NCI-H2227 treated with DMSO at 0.1 percent for 48 hours (cell line): ENCODE measurements around the gene SKIL.
"Not testable (repeated sequence)": the region's sequence is repeated elsewhere in the genome, so short reads cannot be mapped to it uniquely, and the experiment has no call there.

Experiments used
- DNase-seq: peaks from one replicate; lab custom pipeline; 2025; lab: John Stamatoyannopoulos, UW

The SKIL gene, protein sequence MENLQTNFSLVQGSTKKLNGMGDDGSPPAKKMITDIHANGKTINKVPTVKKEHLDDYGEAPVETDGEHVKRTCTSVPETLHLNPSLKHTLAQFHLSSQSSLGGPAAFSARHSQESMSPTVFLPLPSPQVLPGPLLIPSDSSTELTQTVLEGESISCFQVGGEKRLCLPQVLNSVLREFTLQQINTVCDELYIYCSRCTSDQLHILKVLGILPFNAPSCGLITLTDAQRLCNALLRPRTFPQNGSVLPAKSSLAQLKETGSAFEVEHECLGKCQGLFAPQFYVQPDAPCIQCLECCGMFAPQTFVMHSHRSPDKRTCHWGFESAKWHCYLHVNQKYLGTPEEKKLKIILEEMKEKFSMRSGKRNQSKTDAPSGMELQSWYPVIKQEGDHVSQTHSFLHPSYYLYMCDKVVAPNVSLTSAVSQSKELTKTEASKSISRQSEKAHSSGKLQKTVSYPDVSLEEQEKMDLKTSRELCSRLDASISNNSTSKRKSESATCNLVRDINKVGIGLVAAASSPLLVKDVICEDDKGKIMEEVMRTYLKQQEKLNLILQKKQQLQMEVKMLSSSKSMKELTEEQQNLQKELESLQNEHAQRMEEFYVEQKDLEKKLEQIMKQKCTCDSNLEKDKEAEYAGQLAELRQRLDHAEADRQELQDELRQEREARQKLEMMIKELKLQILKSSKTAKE

DNA sequence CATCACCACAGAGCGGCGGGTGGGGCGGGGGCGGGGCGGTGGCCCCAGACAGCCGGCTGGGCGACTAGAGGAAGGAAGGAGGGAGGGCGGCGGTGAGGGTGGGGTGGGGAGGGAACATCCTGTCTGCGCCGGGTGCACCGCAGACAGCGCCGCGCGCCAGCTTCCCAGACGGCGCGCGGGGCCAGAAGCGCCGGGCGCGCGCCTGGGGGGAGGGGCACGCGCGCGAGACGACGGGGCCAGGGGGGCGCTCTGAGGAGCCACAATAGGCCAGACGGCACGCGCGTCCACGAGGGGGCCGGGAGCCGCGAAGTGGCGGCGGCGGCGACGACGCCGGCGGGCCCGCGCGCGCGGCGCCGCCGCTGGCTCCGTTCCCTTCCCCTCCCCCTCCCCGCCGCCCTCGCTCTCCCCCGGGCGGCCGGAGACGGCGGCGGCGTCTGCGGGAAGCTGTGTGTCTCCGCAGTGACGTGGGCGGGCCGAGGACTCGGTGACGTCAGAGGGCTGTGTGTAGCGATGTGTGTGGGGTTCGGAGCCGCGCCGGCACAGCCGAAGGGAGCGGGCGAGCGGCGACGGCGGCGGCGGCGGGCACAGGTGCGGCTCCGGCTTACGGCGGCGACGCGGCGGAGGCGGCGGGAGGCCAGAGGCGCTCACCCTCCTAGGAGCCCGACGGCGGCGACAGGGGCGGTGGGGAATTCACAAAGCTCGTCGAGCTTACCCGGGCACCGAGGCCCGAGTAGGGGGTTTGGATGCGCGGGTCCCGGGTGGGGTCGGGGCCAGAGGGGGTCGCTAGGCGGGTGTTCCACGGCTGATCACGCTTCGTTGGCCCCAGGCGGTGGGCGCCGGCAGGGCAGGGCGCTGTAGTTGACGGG is at the start of gene SKIL:
TSS of gene SKIL (plus strand) at position 540 of the 866 bp plus-strand sequence. CDS start 2,617 bp downstream, outside the sequence.
- DNase-seq, result peak; percentile 92

- no peak for DNase-seq
Observed at GRCh38 chr3:170309046-170309445, 48.5 kb upstream of the SKIL start.

GRCh38 chr3:170317954-170318353 is 39.6 kb upstream of the SKIL start:
- DNase-seq, result no peak

- no peak for DNase-seq
Observed at GRCh38 chr3:170320461-170321121, 36.9 kb upstream of the SKIL start.

DNA sequence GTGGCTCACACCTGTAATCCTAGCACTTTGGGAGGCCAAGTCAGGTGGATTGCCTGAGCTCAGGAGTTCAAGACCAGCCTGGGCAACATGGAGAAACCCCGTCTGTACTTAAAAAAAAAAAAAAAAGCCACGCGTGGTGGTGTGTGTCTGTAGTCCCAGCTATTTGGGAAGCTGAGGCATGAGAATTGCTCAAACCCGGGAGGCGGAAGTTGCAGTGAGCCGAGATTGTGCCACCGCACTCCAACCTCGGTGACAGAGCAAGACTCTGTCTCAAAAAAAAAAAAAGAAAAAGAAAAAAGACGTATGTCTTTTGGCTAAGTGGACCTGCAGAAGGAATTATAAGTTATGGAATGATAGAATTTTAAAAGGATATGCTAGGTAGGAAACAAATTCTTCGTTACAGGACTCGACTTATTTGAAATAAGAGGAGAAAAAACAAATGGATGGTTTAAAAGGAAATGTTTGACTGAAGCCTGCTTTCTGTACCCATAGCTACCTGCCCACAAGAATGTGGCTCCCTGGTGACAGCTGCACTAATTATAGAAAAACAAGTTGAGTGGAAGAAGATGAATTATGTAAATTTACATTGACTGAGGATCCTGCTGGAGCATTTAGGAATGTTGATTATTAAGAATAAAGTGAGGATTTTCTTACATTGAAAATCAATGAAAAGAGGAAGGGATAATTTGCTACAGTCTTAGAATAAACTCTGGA is 36.0 kb upstream of the SKIL start:
- no peak for DNase-seq

GRCh38 chr3:170322566-170323269 is 34.8 kb upstream of the SKIL start:
- peak; percentile 23 for DNase-seq

GRCh38 chr3:170323331-170323730 is 34.2 kb upstream of the SKIL start:
- DNase-seq, result no peak

DNA sequence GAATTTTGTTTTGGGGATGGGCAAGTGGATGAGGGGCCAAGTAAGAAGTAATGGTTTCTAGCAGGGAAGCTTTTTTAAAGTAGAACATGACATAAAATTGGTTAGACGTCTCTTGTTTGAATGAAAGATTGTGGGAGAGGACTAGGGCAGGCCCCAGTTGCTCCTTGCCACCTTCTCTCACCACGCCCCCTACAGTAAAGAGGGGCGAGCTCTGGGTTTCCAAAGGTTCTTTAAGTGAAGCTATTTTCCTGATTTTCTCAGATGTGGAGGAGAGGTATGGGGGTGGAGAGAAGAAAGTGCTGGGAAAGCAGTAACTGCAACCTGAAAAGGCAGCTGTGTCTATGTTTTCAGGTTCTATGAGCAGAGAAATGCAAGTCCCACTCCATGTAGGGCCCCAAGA is 32.6 kb upstream of the SKIL start:
- no peak for DNase-seq

DNA sequence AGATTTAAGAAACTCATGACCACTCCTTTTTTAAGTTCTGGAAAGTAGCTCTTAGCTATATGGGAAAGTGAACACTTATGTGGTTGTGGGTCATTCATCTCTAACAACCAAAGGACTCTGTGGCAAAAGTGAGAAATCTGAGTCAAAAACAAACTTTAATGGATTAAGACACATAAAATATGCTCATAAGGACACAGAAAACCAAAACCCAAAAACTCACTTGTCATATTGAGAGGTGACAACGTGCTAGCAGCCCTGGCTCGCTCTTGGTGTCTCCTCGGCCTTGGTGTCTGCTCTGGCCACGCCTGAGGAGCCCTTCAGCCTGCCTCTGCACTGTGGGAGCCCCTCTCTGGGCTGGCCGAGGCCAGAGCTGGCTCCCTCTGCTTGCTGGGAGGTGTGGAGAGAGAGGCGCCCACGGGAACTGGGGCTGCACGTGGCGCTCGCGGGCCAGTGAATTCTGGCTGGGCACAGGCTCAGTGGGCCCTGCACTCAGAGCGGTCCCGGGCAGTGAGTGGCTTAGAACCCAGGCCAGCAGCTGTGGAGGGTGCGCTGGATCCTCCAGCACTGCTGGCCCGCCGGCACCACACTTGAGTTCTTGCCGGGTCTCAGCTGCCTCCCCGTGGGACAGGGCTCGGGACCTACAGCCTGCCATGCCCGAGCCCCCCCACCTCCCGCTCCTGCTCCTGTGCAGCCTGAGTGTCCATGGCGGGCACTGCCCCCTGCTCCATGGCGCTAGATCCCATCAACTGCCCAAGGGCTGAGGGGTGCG is 30.3 kb upstream of the SKIL start:
- DNase-seq, result no peak

GRCh38 chr3:170327868-170328548 is 29.5 kb upstream of the SKIL start:
- DNase-seq, result not testable (repeated sequence)

GRCh38 chr3:170330366-170330765 is 27.1 kb upstream of the SKIL start:
- DNase-seq, result no peak

- no peak for DNase-seq
Observed at GRCh38 chr3:170331143-170331542, 26.4 kb upstream of the SKIL start.

DNA sequence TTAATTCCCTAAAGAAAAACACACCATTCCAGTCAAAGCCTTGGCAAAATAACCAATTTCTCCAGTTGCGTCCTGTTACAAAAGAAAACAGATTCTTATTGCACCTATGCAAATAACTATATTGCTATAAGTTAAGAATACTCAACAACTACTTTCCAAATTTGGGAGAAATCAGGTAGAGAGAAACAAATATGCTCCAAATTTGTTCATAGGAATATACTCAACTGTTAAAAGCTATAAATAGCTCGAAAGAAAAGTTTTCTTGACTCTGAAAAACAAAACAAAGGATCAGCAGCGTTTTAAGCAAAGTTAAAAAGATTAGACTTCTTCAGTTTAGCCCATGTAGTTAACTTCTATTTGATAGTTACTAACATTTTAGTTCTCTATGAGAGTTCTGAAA is 20.1 kb upstream of the SKIL start:
- no peak for DNase-seq

- no peak for DNase-seq
Observed at GRCh38 chr3:170338690-170339340, 18.7 kb upstream of the SKIL start.

DNA sequence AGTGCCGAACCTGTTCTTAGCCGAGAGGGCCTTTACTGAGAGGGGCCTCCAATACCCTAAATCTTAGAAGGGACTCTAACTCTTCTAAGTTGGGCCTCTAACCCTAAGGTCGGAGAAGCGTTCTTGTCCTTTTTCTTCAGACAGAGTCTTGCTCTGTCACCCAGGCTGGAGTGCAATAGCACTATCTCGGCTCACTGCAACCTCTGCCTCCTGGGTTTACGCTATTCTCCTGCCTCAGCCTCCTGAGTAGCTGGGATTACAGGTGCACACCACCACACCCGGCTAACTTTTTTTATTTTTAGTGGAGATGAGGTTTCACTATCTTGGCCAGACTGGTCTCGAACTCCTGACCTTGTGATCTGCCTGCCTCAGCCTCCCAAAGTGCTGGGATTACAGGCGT is 15.2 kb upstream of the SKIL start:
- not testable (repeated sequence) for DNase-seq

DNA sequence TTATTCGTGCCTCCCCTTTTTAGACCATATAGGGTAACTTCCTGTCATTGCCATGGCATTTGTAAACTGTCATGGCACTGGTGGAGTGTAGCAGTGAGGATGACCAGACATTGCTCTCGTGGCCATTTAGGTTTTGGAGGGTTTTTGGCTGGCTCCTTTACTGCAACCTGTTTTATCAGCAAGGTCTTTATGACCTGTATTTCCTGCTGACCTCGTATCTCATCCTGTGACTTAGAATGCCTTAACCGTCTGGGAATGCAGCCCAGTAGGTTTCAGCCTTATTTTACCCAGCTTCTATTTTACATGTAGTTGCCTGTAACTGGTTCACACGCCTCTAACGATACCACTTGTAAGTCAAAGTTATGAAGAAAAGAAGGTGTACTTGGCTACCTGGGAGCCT is 13.7 kb upstream of the SKIL start:
- DNase-seq, result not testable (repeated sequence)

DNA sequence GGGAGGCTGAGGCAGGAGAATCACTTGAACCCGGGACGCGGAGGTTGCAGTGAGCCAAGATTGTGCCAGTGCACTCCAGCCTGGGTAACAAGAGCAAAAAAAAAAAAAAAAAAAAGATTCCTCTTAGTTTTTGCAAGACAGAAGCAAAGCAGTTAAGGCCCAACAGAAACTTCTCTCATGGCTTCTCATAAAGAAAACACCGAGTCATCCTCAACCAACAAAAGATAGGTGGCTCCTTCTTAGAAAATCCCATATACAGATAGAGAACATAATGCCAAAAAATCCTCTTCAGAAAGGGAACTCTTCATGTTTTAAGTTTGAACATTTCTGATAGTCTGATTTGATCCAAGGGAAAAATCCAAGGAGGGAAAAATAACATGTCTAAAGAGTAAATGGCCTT is 12.5 kb upstream of the SKIL start:
- no peak for DNase-seq

DNA sequence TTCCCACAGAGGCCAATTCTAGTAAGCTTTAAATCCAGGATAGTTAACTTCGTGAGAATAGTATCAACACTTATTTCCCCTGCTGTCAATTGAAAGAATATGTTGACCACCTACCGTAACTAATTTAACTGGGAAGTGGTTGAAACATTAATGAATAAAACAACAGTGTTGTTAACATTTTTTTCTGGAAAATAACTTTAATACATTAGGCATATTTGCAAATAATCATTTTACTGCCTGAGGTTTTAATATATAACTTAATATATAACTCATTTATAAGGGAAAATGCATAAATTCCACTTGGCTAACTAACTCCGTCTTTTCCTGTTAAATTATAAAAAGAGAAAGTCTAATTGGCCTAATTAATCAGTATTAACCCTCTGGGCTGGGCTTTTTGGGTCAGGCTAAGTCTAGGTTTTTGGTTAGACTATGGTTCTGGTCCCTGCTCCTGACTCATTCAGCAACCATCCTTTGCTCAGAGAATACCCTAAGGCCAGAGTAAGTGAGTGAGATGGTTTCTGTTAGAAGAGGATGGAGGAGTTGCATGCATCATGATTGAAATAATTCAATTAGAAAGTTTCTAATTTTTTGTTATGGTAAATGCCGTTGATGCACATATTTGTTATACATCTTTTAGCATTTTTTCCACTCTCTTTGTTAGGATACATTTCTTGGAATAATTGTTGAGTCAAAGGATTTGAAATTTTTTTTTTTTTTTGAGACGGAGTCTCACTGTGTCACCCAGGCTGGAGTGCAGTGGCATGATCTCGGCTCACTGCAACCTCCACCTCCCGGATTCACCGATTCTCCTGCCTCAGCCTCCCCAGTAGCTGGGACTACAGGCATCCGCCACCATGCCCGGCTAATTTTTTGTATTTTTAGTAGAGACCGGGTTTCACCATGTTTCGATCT is 10.8 kb upstream of the SKIL start:
- DNase-seq, result no peak
